ENCODE measurements around the gene UBE2L6.

DNA sequence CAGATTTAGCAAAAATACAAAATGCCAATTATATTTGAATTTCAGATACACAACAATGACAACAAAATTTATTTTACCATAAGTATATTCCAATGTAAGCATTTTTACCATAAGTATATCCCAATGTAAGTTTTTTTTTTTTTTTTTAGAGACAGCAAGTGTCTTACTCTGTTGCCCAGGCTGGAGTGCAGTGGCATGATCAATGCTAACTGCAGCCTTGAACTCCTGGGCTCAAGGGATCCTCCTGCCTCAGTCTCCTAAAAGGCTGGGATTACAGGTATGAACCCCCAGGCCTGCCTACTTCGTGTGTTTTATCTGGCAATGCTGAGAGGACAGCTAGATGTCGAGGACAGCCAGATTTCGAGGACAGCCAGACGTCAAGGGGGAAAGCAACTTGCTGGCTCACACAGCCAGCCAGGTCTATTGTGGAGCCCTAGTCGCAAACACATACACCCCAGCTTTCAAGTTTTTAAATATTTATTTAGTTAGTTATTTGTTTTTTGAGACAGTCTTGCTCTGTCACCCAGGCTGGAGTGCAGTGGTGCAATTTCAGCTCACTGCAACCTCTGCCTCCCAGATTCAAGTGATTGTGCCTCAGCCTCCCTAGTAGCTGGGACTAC is 28.9 kb upstream of the UBE2L6 start:
- TF ChIP-seq, protein P1, sequence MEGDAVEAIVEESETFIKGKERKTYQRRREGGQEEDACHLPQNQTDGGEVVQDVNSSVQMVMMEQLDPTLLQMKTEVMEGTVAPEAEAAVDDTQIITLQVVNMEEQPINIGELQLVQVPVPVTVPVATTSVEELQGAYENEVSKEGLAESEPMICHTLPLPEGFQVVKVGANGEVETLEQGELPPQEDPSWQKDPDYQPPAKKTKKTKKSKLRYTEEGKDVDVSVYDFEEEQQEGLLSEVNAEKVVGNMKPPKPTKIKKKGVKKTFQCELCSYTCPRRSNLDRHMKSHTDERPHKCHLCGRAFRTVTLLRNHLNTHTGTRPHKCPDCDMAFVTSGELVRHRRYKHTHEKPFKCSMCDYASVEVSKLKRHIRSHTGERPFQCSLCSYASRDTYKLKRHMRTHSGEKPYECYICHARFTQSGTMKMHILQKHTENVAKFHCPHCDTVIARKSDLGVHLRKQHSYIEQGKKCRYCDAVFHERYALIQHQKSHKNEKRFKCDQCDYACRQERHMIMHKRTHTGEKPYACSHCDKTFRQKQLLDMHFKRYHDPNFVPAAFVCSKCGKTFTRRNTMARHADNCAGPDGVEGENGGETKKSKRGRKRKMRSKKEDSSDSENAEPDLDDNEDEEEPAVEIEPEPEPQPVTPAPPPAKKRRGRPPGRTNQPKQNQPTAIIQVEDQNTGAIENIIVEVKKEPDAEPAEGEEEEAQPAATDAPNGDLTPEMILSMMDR (IDR thresholded peaks at IDR 0.05), result no peak
- TF ChIP-seq POLR2A (IDR thresholded peaks at IDR 0.05), result no peak

All from esophagus squamous epithelium (tissue), 4 donors.